NAMALWA (cell line): ENCODE measurements around the gene SNX13.

ENCODE experiments used
- DNase-seq: peaks from one replicate; pipeline ENCODE4 v3.0.0-alpha.2; 2015; ENCODE audit warnings: low spot score

The SNX13 gene

GRCh38 chr7:17947620-17948019 lies 7.3 kb upstream of the SNX13 start:
- DNase-seq, result no peak

- peak; percentile 51 for DNase-seq
These were observed 6.3 kb upstream of the SNX13 start for GRCh38 chr7:17946591-17946990.

GRCh38 chr7:17944720-17945119 lies 4.4 kb upstream of the SNX13 start:
- no peak for DNase-seq

- DNase-seq, result no peak
These were observed 2.7 kb upstream of the SNX13 start for GRCh38 chr7:17943006-17943405.

- no peak for DNase-seq
These were observed 1.9 kb upstream of the SNX13 start for GRCh38 chr7:17942231-17942630.

- peak; percentile 54 for DNase-seq
These were observed 697 bp upstream of the SNX13 start for GRCh38 chr7:17940951-17941431.

- peak; percentile 83 for DNase-seq
These were observed 540 bp downstream of the SNX13 start for GRCh38 chr7:17939606-17940301.

- DNase-seq, result no peak
These were observed 1.1 kb downstream of the SNX13 start for GRCh38 chr7:17939211-17939605.

GRCh38 chr7:17937506-17938120 lies 2.7 kb downstream of the SNX13 start:
- DNase-seq, result peak; percentile 49

- no peak for DNase-seq
These were observed 4.0 kb downstream of the SNX13 start for GRCh38 chr7:17936321-17936720.

- no peak for DNase-seq
These were observed 5.6 kb downstream of the SNX13 start for GRCh38 chr7:17934612-17935240.

- no peak for DNase-seq
These were observed 6.2 kb downstream of the SNX13 start for GRCh38 chr7:17934094-17934493.

GRCh38 chr7:17932770-17933169 lies 7.5 kb downstream of the SNX13 start:
- no peak for DNase-seq

GRCh38 chr7:17931069-17931468 lies 9.2 kb downstream of the SNX13 start:
- no peak for DNase-seq

GRCh38 chr7:17930546-17930945 lies 9.7 kb downstream of the SNX13 start:
- DNase-seq, result no peak

- no peak for DNase-seq
These were observed 10.5 kb downstream of the SNX13 start for GRCh38 chr7:17929647-17930395.

GRCh38 chr7:17928055-17928454 lies 12.2 kb downstream of the SNX13 start:
- no peak for DNase-seq

GRCh38 chr7:17921857-17922416 lies 18.4 kb downstream of the SNX13 start:
- no peak for DNase-seq

GRCh38 chr7:17917842-17918241 lies 22.5 kb downstream of the SNX13 start:
- DNase-seq, result no peak

GRCh38 chr7:17916786-17917185 lies 23.5 kb downstream of the SNX13 start:
- no peak for DNase-seq

GRCh38 chr7:17915796-17916195 lies 24.5 kb downstream of the SNX13 start:
- DNase-seq, result no peak

GRCh38 chr7:17915168-17915567 lies 25.1 kb downstream of the SNX13 start:
- DNase-seq, result no peak
